GM19455 (cell line): ENCODE measurements around the gene HCN1.

Experiments
- ATAC-seq: cut with Tn5 transposase; IDR thresholded peaks from one replicate; pipeline ENCODE4 v1.9.1; 2021; ENCODE audit not compliant: unreplicated experiment

Gene HCN1

DNA sequence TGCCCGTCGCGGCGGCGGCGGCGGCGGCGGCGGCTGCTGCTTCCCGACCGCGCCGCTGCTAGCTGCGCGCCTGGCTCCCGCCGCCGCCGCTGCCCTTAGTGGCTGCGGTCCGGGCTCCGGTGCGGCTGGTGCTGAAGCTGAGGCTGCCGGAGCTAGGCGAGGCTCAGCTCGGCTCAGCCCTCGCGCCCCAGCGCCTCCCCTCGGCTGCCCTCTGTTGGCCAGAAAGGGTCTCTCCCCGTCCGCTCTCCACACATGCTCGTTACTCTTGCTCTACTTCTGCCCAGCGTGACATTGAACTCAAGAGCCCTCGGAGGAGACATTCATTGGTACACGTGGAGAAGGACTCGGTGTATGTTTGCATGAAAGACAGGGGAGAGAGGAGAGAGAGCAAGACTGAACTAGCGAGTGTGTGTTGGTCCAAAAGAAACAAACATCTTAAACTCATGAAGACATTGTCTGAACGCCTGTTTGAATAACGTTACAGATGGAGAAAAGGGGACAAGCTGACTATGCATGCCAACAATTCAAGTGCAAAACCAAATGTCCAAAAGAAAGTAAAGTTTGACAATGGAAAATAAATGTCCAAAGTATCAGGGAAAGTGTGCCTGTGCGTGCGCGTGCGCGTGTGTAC lies at the start of gene HCN1:
Gene HCN1 (minus strand): TSS at position 175 of the 631 bp plus-strand sequence.
- no peak for ATAC-seq

- no peak for ATAC-seq
These were observed 44.9 kb upstream of the HCN1 start for GRCh38 chr5:45741110-45741509.

GRCh38 chr5:45737153-45737552 lies 41.0 kb upstream of the HCN1 start:
- no peak for ATAC-seq

GRCh38 chr5:45725537-45725936 lies 29.4 kb upstream of the HCN1 start:
- ATAC-seq = no peak

GRCh38 chr5:45697201-45697600 lies 1.0 kb upstream of the HCN1 start:
- ATAC-seq = no peak

- ATAC-seq = no peak
These were observed 400 bp downstream of the HCN1 start for GRCh38 chr5:45695804-45696156.

DNA sequence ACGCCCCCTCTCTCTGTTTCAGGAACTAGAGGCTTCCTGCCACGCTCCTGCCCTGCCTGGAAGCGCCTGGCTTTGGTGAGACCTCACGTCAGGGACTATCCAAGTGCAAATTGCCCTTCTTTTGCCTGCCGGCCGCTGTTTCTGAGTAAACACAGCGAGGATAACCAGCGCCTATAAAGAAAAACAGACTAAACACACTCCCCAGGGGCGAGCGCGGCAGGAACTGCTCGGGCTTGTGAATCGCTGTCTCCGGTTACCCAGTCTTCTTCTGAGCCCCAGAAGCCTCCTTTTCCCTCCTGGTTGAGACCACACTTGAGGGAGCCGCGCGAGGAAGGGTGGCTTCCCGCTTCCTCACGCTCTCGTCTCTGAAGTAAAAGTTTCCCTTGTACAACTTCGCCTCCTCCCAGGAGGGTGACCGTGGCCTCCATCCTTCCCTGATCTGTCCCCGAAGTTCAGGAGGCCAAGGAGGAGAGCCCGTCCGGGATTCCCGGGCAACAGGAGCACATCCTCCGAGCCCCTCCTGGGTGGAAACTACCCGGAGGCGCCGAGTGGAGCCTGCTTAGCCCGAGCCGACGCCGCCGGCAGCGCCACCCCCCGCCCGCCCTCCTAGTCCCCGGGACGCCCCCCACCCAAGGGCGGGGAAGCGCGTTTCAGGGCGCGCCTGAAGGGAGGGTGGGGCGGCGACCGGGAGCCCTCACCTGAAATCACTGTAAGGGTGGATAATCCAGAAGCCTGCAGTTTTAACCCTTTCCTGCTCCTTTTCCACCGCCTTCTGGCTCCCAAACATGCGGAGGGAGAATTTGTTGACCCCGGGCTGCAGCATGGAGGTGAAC lies 993 bp downstream of the HCN1 start:
- ATAC-seq = no peak

GRCh38 chr5:45694255-45694814 lies 1.8 kb downstream of the HCN1 start:
- no peak for ATAC-seq

GRCh38 chr5:45692481-45692880 lies 3.7 kb downstream of the HCN1 start:
- no peak for ATAC-seq

DNA sequence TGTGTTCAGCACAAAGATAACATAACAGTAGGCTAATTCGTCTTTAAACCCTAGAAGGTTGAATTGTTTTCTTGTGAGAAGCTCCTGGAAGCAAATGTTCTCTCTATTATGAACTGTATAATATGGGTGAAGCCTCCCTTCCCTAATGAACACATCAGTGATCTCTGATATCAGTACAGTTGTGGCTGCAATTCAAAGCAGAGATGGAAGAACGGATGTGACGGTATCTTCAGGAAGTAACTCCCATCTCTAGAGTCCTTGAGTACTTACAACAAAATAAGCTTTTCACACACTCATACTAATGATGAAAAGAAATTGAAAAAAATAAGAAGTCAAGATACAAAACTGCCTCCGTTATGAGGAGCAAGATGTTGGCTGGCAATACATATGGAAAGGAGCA lies 4.5 kb downstream of the HCN1 start:
- no peak for ATAC-seq

- ATAC-seq = no peak
These were observed 8.5 kb downstream of the HCN1 start for GRCh38 chr5:45687701-45688100.

- no peak for ATAC-seq
These were observed 9.6 kb downstream of the HCN1 start for GRCh38 chr5:45686620-45687019.

DNA sequence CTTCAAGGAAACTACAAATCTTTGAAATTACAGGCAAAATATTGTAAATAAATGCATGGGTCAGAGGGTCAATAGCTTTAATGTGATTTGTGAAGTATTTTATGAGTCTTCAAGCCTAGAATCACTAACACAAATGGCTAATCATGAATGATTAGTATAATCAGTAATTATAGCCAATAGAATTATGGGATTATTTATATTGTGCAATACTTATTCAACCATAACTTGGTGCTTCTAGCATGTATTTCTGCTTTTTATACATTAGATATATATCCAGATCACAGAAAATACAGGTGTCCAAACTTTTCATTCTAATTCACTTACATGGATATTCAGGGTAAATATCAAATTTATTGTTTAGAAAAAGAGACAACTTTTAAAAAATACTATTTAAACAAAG lies 12.1 kb downstream of the HCN1 start:
- ATAC-seq = no peak

GRCh38 chr5:45680950-45681349 lies 15.2 kb downstream of the HCN1 start:
- no peak for ATAC-seq

- ATAC-seq = no peak
These were observed 18.7 kb downstream of the HCN1 start for GRCh38 chr5:45677524-45677923.

DNA sequence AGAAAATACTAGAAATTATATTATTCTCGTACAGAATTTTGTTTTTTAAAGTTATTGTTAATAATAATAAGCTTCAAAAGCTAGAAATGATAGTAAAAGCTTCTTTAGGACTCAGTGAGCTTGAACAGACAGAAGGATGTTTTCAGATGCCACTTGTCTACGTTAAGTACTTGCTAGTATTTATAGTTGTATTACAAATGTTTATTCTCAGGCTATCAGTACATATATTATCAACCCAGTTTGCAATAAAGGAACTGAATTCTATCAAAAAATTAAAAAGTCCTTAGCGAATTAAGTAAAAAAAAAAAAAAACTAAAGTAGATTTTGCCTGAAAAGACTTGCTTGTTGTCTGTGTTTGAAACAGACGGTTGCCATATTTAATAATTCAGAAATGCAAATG lies 23.9 kb downstream of the HCN1 start:
- ATAC-seq = no peak

GRCh38 chr5:45648744-45649143 lies 47.4 kb downstream of the HCN1 start:
- no peak for ATAC-seq

DNA sequence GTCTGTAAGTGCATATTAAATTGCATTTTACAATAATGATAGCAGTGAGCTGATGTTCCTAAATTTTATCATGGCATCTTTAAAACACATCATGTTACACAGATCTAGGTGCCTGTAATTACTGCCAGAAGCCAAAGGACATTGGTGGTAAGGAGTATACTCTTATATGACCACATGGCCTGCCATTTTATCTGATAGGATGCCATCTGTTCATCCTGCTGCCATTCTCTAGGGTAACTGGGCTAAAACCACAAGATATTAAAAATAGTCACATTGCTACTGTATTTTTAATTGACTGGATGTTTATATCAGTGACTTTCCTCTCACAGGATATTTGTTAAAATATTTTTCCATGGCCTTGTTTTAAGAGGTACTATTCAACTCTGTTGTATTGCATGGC lies 53.1 kb downstream of the HCN1 start:
- ATAC-seq = no peak

- ATAC-seq = no peak
These were observed 53.8 kb downstream of the HCN1 start for GRCh38 chr5:45642370-45642769.

- ATAC-seq = no peak
These were observed 57.1 kb downstream of the HCN1 start for GRCh38 chr5:45639040-45639439.

GRCh38 chr5:45627076-45627656 lies 69.0 kb downstream of the HCN1 start:
- ATAC-seq = no peak

DNA sequence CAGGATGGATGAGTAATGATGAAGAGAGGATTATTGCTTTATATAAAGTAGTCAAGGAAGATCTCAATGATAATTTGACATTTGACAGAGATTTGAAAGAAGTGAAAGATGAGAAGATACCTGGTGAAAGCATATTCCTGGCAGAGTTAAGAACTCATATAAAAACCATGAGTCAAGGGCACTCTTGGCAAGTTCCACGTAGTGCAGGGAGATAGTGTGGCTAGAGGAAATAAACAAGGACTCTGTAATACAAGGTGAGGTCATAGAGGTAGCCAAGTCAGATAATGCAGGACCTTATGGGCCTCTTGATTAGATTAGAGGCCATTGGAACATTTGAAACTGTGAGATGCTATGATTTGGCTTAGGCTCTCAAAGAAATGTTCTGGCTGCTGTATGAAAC lies 72.3 kb downstream of the HCN1 start:
- no peak for ATAC-seq
